Gastroesophageal sphincter (tissue), 4 donors: Measurements from ENCODE around the gene C8A. TPM values are rescaled to one million over a fixed set of nuclear protein-coding genes. Genes with fewer than 3 reads are reported as not detected.

Experiments
- ATAC-seq: fragments of 150-250 bp; one replicate; pipeline ENCODE4 v1.9.1; 2016; ENCODE audit warnings: mild to moderate bottlenecking, moderate library complexity
- H3K27ac ChIP-seq, 4 donors: fragments of 200-600 bp; sonication (generic) in 3 of 4; 1 replicate in 3 of 4; 2 replicates in 1 of 4; pipeline ENCODE4 v1.5.1; 2016 to 2019
- H3K27me3 ChIP-seq: fragments of 200-600 bp; sonication (generic); one replicate; pipeline ENCODE4 v1.5.1; 2019
- H3K36me3 ChIP-seq, 2 donors: fragments of 200-600 bp; sonication (generic); one replicate each; pipeline ENCODE4 v1.5.1; 2019; ENCODE audit warnings: control low read depth in 1 of 2
- H3K4me1 ChIP-seq, 3 donors: fragments of 200-600 bp; sonication (generic); 1 replicate in 2 of 3; 2 replicates in 1 of 3; pipeline ENCODE4 v1.5.1; 2016 to 2019; ENCODE audit warnings: control low read depth in 2 of 3
- H3K4me3 ChIP-seq, 2 donors: fragments of 200-600 bp; sonication (generic); one replicate each; pipeline ENCODE4 v1.5.1; 2019; ENCODE audit warnings: mild to moderate bottlenecking in 1 of 2, moderate library complexity in 1 of 2
- H3K9me3 ChIP-seq, 3 donors: fragments of 200-600 bp; sonication (generic); one replicate each; pipeline ENCODE4 v1.5.1; 2017 to 2019; ENCODE audit warnings: control low read depth in 2 of 3
- EP300 ChIP-seq: sonication (generic); formaldehyde crosslinking; IDR thresholded peaks from one replicate; pipeline ENCODE4 v1.6.1; 2017; ENCODE audit warnings: antibody characterized with exemption, mild to moderate bottlenecking
- POLR2A ChIP-seq, 2 donors: fragments of 450-650 bp; IDR thresholded peaks; one replicate each; pipeline ENCODE4 v1.6.1; 2017; ENCODE audit warnings: antibody characterized with exemption in 2 of 2, mild to moderate bottlenecking in 2 of 2, moderate library complexity in 1 of 2
- POLR2AphosphoS5 ChIP-seq: sonication (generic); formaldehyde crosslinking; IDR thresholded peaks from one replicate; pipeline ENCODE4 v1.6.1; 2017; ENCODE audit warnings: antibody characterized with exemption
- WGBS, 2 donors: methylation state at CpG; one replicate each; pipeline ENCODE4 v1.1.5; 2018; ENCODE audit warnings: low coverage in 1 of 2; 5-methylcytosine and 5-hydroxymethylcytosine counted together
- total RNA-seq, 4 donors: library from RNA; depleted of rRNA; stranded (reverse); fragments of >200 nt; gene quantifications; one replicate each; pipeline ENCODE4 v1.1.0, GENCODE V29; 2016
- TF ChIP-seq, protein P1 (sequence below), 4 experiments: fragments of 200-600 bp in 2 of 4; fragments of 450-650 bp in 2 of 4; sonication (generic) in 1 of 4; IDR thresholded peaks; one replicate each; pipeline ENCODE4 v1.5.1; 2017 to 2019; ENCODE audit warnings: antibody characterized with exemption in 4 of 4, mild to moderate bottlenecking in 2 of 4, moderate library complexity in 2 of 4

Gene C8A
- total RNA-seq, 4 donors from 2014 or later: not detected

DNA sequence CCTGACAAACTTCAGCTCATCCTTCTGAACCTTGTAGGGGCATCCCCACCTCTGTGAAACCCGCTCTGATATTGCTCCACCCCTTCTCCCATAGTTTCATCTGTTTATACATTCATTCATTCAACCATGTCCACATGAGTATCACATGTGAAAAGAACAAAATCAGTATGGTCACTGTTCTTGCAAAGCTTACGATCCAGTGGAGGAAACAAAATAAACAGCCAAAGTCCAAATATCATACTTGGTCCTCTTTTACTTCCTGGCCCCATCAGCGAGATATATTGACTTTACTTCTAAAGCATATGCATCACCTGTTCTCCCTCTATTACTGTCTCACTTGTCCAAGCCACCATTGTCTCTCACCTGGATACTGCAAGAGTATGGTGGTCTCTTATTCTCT is 35.6 kb downstream of the C8A start:
- Histone ChIP-seq H3K36me3 (no peaks in the 10 kb centered on the region), H3K27ac (no peak overlapping the region), H3K27me3 (peaks cover 5% of the 10 kb centered on the region), H3K4me1 (no peaks in the 10 kb centered on the region), H3K4me3 (no peak overlapping the region), H3K9me3 (no peaks in the 10 kb centered on the region)
- no peak for ATAC-seq
- WGBS, 2 donors: 78% methylated on average over 2 to 3 of the region's 3 CpGs
- no peak for TF ChIP-seq POLR2AphosphoS5
- no peak for TF ChIP-seq POLR2A (IDR thresholded peaks at IDR 0.05)
- TF ChIP-seq, protein P1, sequence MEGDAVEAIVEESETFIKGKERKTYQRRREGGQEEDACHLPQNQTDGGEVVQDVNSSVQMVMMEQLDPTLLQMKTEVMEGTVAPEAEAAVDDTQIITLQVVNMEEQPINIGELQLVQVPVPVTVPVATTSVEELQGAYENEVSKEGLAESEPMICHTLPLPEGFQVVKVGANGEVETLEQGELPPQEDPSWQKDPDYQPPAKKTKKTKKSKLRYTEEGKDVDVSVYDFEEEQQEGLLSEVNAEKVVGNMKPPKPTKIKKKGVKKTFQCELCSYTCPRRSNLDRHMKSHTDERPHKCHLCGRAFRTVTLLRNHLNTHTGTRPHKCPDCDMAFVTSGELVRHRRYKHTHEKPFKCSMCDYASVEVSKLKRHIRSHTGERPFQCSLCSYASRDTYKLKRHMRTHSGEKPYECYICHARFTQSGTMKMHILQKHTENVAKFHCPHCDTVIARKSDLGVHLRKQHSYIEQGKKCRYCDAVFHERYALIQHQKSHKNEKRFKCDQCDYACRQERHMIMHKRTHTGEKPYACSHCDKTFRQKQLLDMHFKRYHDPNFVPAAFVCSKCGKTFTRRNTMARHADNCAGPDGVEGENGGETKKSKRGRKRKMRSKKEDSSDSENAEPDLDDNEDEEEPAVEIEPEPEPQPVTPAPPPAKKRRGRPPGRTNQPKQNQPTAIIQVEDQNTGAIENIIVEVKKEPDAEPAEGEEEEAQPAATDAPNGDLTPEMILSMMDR (IDR thresholded peaks at IDR 0.05): no peak
- no peak for TF ChIP-seq EP300

DNA sequence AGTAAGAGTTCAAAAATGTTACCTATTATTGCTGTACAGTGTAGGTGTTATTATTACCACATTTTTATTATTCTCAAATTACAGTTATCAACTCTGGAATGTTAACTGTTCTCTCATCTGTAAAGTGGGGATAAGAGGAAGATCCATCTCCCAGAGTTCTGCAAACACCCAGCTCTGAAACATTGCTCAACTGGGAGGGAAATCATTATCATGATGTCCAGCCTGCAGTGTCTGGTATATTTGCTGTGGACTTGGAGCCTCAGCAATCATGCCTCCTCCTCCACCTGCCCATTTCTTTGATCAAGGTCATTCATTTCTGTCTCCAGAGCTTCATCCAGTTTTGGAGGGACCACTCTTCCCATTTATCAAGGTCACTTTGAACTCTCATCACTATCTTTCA is 39.4 kb downstream of the C8A start:
- H3K4me1 ChIP-seq: no peaks in the 10 kb centered on the region
- H3K36me3 ChIP-seq: no peaks in the 10 kb centered on the region
- no peak for ATAC-seq
- peaks cover 5% of the 10 kb centered on the region for H3K27me3 ChIP-seq
- H3K27ac ChIP-seq: no peak overlapping the region
- TF ChIP-seq, protein P1 (IDR thresholded peaks at IDR 0.05): no peak
- TF ChIP-seq POLR2A (IDR thresholded peaks at IDR 0.05): no peak
- TF ChIP-seq POLR2AphosphoS5: no peak
- no peak for TF ChIP-seq EP300
- H3K4me3 ChIP-seq: no peak overlapping the region
- H3K9me3 ChIP-seq: no peaks in the 10 kb centered on the region

DNA sequence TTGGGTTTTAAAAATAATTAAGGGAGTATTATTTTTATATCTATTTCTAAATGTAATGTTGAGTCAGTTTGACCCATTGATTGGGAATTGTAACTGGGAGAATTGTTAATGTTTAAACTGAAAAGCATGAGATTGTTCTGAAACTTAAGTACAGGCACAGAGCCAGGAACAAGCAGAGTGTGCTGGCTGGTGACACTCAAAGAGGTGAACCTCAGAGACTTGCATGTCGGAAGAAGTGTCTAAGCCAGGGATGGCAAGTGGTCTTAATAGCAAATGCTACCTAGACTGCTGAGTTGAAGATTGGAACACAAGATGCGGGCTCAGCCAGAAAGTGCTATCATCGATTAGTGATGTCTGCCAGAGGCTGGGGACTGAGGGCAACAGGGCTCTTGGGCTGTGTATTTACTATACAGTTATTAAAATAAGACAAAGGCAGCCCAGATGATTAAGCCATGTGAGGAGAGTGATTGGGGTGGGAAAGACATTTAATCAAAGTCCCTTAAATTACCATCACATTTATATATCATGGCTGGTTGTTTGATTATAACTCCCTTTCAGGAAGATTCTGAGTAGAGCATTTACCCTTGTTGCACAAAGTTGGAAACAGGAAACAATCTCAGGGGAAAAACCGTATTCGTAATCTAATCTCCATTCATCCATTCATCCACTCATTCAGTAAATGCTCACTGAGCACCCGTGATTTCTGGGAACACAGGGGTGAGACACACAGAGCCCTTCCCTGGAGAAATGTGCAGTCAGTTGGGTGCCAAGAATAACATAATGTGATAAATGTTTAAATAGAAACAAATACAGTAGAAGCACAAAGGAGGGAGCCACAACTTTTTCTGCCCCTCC is 42.8 kb downstream of the C8A start:
- Histone ChIP-seq H3K27ac (no peak overlapping the region), H3K27me3 (peaks cover 5% of the 10 kb centered on the region), H3K9me3 (no peaks in the 10 kb centered on the region), H3K36me3 (no peaks in the 10 kb centered on the region), H3K4me1 (no peaks in the 10 kb centered on the region), H3K4me3 (no peak overlapping the region)
- WGBS, 2 donors: 56 to 62% methylated on average over 5 to 6 of the region's 6 CpGs
- TF ChIP-seq, protein P1 (IDR thresholded peaks at IDR 0.05): no peak
- TF ChIP-seq POLR2AphosphoS5: no peak
- TF ChIP-seq POLR2A (IDR thresholded peaks at IDR 0.05): no peak
- no peak for TF ChIP-seq EP300
- ATAC-seq: no peak

DNA sequence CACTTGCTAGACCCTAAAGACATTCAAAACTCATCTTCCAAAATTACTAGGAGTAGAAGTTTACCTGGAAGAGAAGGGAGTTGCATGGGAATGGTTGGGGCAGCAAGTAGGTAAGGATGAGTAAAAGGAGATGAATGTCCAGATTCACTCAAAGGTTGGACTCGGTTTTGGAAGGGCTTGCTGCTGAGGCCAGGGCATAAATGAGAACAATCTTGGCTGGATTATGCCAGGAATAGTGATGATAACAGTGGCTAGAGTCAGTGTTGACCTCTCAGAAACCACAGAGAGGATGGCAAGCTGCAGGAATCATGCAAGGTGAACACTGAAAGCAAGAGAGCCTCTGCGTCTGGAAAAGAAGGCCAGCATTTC is 43.4 kb downstream of the C8A start:
- no peak overlapping the region for H3K27ac ChIP-seq
- no peak for ATAC-seq
- H3K9me3 ChIP-seq: no peaks in the 10 kb centered on the region
- 78 to 79% methylated on average over 2 of the region's 2 CpGs for WGBS, 2 donors
- no peak overlapping the region for H3K4me3 ChIP-seq
- TF ChIP-seq POLR2A (IDR thresholded peaks at IDR 0.05) (no peak), EP300 (no peak)
- peaks cover 5% of the 10 kb centered on the region for H3K27me3 ChIP-seq
- H3K4me1 ChIP-seq: no peaks in the 10 kb centered on the region
- H3K36me3 ChIP-seq: no peaks in the 10 kb centered on the region

DNA sequence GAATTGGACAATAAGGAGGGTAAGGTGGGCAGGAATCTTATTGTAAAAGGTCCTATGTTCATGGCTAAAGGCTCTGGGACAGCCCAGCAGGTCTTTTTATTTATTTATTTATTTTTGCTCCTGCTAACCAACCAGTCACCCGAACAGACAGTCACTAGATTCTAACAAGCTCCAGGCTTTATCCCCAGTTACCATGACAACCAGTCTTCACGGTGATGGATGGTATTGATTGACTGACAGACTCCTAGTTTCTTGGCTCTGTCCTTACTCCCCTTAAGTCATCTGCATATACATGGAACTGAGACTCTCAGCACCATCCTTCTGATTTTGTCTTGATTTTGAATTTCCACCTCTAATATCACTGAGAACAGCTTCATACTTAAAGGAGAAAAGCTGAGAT is 44.3 kb downstream of the C8A start:
- Histone ChIP-seq H3K4me3 (no peak overlapping the region), H3K4me1 (no peaks in the 10 kb centered on the region), H3K36me3 (no peaks in the 10 kb centered on the region), H3K27ac (no peak overlapping the region), H3K9me3 (no peaks in the 10 kb centered on the region), H3K27me3 (peaks cover 5% of the 10 kb centered on the region)
- ATAC-seq: no peak
- no peak for TF ChIP-seq EP300
- no peak for TF ChIP-seq POLR2AphosphoS5
- TF ChIP-seq POLR2A (IDR thresholded peaks at IDR 0.05): no peak
- TF ChIP-seq, protein P1 (IDR thresholded peaks at IDR 0.05): no peak
- WGBS, 2 donors: 58 to 66% methylated on average over 2 of the region's 2 CpGs
